HG03196 (cell line): ENCODE results near the gene DPH6.

Experiments used
- ATAC-seq: cut with Tn5 transposase; IDR thresholded peaks from one replicate; pipeline ENCODE4 v1.9.1; 2021; ENCODE audit not compliant: unreplicated experiment

DPH6 gene

GRCh38 chr15:35487417-35487816 is 58.5 kb downstream of the DPH6 start:
- ATAC-seq: no peak

DNA sequence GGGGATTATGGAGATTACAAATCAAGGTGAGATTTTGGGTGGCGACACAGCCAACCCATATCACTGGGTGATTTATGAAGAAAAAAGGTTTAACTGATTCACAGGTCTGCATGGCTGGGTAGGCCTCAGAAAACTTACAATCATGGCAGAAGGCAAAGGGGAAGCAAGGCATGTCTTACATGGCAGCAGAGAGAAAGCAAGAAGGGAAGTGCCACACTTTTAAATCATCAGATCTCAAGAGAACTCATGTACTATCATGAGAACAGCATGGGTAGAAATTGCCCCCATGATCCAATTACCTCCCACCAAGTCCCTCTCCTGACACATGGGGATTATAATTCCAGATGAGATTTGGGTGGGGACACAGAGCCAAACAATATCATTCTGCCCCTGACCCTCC is 59.7 kb downstream of the DPH6 start:
- no peak for ATAC-seq

DNA sequence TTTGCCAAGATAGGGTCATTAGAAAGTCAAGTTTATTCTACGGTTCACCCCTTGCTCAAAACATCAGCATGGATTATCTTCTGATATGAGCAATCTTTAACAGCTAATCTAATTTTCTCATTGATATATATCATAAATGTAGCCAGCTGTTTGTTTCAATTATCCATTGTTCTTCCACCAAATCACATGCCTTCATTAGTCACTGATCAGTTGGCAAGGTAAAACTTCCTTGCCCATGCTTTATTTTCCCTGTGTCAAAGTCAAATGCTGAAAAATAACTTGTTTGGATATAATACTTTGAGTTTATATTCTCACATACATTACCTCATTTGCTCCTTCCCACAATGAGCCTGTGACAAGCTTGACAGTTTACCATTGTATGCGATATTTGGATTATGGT is 60.6 kb downstream of the DPH6 start:
- ATAC-seq: no peak

DNA sequence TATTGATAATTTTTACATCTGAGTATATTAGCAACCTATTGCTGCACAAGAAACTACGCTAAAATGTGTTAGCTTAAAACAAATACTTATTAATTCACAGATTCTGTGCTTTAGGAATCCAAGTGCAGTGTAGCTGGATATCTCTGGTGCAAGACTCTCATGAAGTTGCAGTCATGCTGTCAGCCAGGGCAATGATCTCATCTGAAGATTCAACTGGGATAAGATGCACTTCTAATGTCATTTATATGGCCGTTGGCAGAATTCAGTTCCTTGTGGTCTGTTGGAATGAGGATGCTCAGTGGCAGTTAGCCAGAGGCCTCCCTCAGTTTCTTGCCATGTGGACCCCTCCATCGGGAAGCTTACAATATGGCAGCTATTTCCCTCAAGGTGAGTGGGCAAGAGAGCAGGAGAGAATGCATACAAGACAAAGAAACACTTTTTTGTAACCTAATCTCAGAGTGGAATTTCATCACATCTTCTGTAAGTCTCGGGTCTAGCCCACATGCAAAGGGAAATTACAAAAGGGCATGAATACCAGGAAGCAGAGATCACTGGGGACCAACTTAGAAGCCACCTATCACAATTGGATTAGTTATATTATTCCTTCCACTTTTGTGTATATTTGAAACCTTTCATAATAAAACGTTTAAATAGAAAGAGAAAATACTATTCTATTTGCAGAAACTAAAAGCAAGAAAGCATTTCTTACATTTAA is 61.6 kb downstream of the DPH6 start:
- no peak for ATAC-seq

- no peak for ATAC-seq
Measured at GRCh38 chr15:35481992-35482391, 64.0 kb downstream of the DPH6 start.

DNA sequence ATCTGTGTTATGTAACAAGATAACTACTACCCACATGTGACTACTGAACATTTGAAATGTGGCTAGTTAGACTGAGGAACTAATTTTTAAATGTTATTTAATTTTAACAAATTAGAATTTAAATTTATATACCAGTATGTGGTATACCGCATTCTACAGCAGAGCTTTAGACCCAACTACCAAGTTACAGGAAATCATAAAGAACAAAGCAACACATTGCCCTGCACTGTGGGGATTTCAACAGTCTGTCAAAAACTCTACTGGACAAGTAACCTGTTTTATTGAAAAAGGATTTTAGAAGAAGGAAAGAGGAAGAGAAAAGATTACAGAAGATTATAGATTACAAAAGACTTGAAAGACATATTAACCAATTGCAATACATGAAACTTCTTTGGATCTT is 64.9 kb downstream of the DPH6 start:
- no peak for ATAC-seq

DNA sequence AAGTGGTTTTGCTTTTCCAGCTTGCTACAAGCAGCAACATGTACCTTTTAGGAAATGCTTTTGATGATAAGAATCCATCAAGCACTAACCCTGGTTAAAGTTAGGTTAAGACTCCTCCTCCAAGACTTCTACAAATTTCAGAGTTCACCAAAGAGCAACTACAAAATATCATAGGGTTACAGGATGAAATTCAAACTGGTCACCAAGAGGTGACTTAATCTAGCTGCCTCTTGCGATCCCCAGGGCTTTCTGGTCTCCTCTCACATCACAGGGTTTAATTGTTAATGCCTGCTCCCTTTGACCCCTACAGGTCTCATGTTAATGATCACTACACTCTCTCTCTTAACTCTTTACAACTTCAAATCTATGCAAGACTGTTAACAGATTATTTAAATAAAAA is 66.5 kb downstream of the DPH6 start:
- no peak for ATAC-seq

GRCh38 chr15:35477312-35478262 is 68.4 kb downstream of the DPH6 start:
- ATAC-seq: no peak

DNA sequence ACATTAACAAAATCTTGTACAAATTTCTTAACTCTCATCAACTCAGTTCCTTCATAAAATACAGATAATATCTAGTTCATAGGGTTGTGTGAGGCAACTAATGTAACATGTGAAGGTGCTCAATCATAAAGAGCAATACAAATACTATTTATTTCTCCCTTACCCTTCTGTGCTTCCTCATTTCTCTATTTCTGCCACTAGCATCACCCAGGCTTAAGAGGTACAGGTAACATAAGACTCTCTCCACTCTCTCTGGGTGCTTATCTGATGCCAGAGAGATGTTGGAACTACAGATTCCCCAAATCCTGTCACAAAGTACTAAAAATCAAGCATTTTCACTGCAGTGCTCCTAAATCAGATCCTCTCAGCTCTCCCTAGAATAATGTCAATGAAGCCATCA is 74.9 kb downstream of the DPH6 start:
- ATAC-seq: no peak

DNA sequence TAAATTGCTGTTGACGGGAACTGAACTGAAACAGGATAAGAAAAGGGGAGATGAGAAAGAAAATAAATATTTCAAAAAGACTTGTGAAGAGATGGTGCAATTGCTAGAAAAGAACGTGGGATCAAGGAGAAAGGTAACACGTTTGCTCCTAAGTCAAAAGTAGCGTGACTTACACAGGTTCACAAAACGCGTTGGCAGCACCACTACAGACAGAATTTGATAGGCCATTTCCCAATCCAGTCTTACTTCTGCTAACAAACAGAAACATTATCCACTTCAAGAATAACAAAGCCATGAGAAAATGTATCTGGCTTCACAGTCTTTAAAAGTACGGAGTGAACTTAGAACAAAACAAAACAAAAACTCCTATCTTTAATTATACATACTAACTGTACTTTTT is 75.5 kb downstream of the DPH6 start:
- ATAC-seq: no peak

- no peak for ATAC-seq
Measured at GRCh38 chr15:35466476-35466875, 79.5 kb downstream of the DPH6 start.

DNA sequence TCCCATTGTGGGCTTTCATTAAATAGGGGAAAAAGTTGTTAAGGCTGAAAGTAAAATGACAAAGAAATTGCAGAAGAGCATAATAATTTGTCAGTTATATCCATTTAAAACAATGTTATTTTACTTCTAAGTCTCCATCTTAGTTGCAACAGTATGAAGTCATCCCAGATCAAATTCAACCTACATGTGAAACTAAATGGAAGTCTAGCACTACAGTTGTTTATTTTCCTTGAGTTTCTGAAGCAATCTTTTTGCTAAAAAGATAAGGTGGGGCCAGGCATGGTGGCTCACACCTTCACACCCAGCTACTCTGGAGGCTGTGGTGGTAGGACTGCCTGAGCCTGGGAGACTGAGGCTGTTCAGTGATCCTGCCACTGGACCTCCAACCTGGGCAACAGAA is 80.2 kb downstream of the DPH6 start:
- no peak for ATAC-seq

DNA sequence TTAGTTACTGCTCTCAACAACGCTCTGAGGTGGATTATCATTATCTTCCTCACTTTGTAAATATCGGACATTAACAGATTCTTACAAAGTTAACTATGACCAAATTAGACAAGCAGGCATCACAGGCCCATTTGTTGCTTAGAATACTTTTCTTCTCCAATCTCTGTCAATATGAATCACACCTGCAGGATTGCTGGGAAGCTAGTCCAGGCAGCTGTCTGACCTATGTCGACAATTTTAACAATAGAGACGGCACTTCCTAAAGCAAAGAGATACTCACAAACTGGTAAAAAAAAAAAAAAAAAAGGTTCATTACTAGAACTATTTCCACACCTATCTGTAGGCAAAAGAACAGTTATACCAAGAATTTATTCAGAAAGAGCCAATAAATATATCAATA is 85.3 kb downstream of the DPH6 start:
- no peak for ATAC-seq

GRCh38 chr15:35458176-35458856 is 87.6 kb downstream of the DPH6 start:
- no peak for ATAC-seq

DNA sequence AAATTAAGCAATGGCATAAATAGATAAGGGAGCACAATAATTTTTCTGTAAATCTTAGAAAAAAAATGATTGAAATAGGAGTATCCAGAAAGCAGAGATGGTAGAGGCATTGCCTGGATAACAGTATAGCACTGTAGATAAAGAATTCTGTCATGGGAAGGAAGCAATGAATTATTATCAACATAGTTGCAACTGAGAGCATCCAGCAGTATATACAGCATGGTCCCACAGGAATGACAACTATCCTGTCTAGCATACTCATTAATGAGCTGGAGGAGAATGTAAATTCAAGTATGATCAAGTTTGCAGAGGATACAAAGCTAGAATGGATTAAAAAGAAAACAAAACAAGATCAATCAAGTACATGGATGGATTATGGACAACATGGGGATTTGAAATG is 90.8 kb downstream of the DPH6 start:
- no peak for ATAC-seq

DNA sequence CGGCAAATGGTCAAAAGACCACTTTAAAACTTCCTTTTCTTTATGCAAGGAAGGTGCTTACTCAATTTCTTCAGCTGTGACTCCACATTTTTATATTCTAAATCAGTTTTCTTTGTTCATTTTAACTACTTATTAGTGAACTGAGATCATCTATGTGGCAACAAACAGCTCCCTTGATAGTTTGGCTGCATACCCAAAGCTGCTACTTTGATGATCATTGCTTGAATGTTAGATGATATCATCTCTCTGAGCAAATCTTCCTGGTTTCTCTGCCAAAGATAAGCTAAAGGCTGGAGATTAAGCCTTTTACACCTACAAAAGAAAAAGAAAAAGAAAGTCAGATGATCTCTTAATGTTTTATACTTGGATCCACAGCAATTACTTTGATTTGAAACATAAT is 95.5 kb downstream of the DPH6 start:
- ATAC-seq: no peak

GRCh38 chr15:35448294-35448693 is 97.7 kb downstream of the DPH6 start:
- ATAC-seq: no peak

GRCh38 chr15:35445891-35446290 is 100.1 kb downstream of the DPH6 start:
- no peak for ATAC-seq

DNA sequence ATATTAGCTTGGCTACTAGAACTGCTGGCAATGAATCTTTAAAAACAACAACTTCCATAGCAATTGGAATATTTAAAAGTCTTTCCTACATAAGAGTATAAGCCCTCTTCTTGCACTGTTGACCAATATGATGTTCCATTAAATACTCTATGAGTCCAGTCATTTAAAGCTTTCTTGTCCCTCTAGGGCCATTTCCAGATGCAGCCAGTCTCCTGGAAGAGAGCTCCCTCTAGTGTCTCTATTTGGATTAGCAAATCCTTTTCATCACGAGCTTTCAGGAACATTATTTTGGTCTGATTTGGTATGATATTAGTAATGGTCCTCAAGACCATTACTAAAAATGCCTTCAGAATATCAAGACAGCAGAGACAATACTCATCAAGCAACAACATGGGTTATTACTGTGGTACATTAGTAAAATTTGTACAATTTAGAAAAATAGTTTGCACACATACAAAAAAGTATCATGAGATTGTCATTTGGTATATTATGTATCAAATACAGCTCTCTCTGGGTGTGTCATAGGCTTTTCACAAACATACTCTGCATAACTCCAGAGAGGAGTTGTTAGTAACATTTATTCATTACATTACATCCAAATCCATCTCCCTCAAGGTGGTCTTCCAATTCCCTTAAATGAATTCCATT is 101.3 kb downstream of the DPH6 start:
- ATAC-seq: no peak

GRCh38 chr15:35443376-35443775 is 102.6 kb downstream of the DPH6 start:
- no peak for ATAC-seq

GRCh38 chr15:35442742-35443141 is 103.2 kb downstream of the DPH6 start:
- ATAC-seq: no peak
